ENCODE data around the gene CSDE1.

CSDE1 gene

DNA sequence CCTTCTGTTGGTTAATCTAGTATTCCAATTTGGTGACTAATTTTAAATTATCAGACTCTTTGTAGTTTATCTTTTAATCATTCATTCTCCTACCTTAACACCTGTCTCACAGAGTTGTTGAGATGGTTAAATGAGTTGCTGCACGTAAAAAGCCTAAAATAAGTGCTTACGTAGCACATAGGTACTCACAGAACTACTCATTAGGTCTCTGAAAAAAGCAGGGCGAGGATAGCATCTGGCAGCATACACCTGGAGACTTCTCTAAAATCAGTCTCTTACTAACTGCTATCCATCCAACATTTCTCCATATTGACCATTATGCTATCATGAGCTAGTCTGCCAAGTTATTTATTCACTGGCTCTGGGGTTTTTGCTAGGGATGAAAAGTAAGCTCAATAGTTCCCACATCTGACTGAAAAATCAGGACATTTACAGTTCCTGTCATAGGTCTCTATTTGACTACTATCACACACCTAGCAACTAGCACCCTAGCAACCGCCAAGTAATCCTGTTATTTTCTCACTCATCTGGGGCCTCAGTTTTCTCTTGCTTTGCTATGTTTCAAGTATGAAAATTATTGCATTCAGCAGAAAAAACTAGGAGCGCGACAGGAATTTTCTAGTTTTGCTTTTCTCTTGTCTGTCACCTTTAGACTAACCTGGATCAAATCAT, 11.2 kb downstream of the CSDE1 start:
- peak; percentile 10 for DNase-seq

DNA sequence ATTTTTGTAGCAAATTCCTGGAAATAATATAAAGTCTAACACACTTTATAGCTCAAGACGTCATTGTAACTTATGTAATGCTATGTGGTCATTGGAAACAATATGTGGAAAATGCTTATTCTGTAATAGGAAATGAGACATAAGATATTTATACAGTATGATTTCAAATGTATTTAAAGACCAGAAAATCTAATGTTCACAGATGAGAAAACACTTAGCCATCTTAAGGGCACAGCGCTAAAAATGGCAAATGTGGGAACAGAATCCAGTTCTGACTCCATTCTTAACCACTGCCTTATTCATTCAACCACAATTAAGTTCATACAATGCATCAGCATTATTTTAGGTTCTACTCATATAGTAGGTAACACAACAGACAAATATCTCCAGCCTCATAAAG, 12.5 kb downstream of the CSDE1 start:
- DNase-seq = no peak

DNA sequence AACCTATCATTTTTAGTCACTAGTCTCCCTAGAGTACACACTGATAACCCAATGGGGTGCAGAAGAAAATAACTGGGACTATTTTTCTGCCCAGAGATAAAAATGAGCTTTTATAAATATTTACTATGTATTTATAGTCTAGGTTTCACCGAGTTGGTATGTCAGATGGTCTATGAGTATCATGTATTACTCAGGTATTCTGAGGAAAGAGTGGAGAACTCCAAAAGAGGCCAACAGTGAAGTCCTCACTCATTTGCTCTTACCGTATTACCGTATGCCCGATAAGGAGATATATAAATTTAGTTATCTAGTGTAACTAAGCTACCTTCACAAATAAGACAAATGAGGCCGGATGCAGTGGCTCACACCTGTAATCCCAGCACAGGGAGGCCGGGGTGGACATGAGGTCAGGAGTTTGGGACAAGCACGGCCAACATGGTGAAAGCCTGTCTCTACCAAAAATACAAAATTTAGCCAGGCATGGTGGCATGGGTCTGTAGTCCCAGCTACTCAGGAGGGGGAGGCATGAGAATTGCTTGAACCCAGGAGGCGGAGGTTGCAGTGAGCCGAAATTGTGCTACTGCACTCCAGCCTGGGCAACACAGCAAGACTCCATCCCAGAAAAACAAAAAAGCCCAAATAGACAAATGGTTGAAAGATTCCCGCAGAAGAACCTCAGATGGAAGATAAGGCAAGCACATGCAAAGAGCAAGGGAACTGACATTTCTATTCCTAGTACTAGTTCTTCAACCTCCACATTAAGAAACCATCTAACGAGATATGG, 15.6 kb downstream of the CSDE1 start:
- no peak for DNase-seq

DNA sequence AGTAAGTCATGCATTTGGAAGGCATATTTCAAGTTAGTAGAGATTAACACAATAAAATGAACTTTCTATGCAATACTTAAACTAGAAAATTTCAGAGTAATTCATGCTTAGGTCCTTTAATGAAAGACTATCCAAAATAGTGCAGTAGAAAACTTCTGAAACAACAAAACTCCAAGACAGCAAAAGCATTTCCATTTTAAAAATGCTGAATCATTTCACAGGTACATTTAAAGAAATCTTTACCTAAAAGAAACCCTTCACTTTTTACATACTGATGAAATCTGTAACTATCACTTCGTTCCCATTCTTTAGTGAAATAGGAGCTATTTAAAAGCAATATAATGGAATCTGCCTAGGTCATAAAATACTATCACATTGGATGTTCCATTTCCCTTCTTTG, 17.5 kb downstream of the CSDE1 start:
- no peak for DNase-seq

DNA sequence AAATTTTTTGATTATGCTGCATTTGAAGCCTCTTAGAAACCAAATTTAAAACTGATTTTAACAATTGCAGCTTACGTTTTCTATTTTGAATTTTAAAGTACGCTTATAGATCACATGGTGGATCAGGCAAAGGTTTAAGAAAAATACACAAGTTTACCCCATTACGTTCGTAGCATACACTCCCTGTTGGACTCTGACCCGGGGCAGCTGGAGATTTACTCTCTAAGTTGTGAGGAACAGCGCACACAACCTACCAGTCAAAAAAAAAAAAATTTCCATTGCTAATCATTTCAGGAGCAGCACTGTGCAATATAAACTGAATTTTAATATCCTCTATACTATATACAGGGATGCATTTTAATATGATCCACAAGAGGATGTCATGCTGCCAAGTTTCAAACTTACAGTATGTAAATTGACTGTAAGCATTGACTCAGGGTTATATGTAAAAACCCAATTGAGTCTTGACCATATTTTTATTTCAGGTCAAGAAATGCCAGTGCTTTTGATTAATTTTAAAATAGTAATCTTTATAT, 20.4 kb downstream of the CSDE1 start:
- no peak for DNase-seq

DNA sequence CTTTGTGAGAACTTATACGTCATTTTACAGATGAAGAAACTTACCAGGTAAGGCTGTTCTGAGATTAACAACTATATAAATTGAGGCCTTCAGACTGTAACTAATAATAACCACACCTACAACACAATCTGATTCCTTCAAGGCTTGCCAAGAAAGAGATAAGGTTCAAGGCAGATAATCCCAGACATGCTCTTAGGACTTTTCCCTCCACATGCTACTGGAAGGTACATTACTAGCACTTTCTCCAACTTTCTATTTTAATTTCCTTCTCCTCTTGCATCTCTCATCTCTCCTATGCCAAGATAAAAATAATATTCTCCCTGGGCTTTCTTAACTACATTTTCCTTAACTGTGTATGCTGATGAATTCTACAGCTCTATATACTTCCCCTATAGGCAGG, 22.3 kb downstream of the CSDE1 start:
- DNase-seq = no peak

DNA sequence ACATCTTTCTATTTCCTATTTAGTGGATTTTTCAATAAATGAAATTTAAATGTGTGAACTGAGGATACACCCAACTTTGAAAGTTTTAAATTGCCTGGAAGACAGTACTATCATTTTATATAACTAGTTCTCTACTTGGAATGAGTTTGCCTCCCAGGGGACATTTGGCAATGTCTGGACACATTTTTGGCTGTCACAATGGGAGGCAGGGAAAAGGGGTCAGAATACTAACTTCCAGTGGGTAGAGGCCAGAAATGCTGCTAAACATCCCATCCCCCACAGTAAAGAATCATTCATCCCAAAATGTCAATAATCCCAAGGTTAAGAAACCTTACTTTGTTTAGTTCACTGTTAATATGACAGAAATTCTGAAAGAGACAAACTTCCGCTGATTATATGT, 28.0 kb downstream of the CSDE1 start:
- no peak for DNase-seq

DNA sequence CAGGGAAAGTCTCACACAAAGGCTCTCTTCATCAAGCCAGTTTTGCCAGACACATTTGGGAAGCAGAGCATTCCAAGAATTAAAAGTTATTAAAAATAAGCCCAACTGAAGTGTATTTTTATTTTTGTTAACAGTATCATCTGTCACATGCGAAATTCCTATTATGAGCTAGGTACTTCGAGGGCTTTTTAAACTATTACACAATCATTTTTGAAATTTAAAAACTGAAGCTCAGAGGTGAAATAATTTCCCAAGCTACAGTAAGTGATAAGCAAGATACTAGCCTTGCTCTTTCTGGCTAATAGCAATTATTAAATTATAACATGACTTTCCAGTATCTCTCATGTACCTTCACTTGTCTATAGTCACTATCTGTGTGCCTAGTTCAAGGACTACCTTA, 29.2 kb downstream of the CSDE1 start:
- DNase-seq = no peak

DNA sequence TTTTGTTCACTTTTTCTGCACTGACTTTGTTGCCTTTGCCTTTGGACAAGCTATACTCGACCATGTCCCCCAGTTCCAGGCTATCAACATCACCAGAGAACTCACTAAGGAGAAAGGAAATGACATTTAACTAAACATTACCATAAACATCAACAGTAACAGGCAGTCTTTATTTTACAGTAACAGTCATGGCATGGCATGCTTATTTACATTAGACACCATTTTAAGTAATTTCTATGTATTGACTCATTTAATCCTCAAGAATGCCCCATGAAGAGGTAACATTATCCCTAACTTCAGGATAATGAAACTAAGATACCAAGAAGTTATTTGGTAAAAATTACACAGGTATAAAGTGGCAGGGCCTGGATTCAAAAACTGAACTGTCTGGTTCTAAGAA, 32.6 kb downstream of the CSDE1 start:
- DNase-seq = no peak

DNA sequence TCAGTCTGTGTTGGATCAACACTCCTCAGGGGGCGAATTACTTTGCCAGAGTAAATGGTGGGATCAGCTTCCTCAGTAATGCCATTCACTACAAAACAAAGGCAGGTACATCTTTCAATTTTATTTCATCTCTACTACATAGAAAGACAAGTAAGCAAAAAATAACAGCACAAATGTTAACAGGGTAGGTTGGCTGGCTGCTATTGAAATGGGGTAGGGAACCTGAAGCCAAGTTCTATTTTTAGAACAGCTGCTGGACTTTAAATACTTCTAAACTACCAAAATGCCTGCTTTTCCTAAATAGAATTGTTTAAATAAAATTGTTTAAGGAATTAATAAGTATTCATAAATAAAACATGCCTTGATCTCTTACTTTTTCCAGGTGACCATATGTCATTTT, 33.9 kb downstream of the CSDE1 start:
- DNase-seq = no peak

DNA sequence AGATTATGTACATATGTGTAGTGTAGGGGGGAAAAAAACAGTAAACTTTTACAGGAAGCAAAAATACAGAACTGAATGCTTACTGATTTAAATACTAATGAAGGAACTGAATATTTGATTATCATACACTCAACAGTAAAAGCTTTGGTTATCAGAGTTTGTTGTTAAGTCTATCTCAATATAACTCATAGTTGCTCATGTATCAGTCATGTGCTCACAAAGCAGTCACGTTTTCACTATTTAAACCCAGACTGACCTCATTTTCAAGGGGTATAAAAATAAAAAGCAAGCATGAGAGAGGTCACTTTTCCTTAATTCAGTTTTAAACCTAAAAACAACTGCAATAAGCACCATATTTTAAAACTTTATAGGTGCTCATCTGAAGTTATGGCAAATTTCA, 34.3 kb downstream of the CSDE1 start:
- no peak for DNase-seq

DNA sequence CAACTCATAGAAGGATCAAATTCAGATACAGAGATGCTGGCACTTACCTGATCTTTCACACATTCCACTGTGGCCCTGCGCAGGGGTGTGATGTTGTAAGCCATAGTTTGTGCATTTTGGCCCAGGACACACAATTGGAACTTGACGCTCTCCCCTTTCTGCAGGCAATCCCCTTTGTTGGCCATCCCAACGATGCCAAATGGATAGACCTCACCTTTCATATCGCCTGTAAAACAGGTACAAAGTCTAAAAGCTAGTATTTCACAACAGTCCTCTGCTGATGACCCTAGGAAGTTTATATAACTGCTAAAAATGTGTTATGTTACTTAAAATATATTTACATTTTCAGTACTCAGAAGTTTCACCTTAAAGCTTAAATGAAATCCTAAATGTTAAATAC, 37.3 kb downstream of the CSDE1 start:
- DNase-seq = no peak

DNA sequence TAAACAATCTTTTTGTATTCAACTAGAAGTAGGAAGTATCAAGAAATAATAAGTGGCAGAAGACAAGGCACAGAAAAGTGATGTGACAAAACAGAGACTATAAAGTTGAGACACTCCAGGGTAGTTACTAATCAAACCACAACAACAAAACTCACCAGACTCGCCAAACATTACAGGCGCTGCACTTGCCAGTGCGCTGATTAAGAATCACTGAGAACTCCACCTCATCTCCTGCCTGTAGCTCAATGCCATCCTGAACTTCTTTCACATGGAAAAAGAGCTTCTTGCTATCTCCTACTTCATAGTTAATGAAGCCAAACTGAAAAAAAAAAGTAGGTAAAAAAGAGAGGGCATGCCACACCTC, 38.4 kb downstream of the CSDE1 start:
- no peak for DNase-seq

DNA sequence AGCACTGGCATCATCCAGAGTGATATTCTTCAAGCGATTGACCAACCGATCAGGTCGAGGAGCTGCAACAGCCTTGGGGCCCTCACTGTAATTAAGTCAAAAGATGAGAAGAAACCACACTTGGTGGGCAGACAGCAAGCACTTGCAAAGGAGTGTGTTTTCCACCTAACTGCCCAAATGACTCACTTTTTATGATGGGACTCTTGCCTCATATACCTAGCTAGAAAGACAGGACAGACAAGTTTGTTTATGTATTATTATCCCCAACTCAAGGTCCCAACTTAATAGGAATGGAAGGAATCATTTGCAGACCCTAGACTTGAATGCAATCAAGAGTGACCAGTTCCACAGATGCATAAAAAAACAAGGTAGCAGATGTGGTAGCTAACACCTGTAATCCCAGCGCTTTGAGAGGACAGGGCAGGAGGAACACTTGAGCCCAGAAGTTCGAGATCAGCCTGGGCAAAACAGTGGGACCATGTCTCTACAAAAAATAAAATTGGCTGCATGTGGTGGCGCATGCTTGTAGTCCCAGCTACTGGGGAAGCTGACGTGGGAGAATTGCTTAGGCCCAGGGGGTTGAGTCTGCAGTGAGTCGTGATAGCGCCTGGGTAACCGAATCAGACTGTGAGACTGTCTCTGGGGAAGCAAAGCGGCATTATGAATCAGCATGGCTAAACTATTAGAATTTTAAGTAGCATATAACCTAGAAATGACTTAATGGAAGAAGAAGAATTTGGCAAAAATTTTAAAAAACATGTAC, 38.9 kb downstream of the CSDE1 start:
- DNase-seq = peak; percentile 36

DNA sequence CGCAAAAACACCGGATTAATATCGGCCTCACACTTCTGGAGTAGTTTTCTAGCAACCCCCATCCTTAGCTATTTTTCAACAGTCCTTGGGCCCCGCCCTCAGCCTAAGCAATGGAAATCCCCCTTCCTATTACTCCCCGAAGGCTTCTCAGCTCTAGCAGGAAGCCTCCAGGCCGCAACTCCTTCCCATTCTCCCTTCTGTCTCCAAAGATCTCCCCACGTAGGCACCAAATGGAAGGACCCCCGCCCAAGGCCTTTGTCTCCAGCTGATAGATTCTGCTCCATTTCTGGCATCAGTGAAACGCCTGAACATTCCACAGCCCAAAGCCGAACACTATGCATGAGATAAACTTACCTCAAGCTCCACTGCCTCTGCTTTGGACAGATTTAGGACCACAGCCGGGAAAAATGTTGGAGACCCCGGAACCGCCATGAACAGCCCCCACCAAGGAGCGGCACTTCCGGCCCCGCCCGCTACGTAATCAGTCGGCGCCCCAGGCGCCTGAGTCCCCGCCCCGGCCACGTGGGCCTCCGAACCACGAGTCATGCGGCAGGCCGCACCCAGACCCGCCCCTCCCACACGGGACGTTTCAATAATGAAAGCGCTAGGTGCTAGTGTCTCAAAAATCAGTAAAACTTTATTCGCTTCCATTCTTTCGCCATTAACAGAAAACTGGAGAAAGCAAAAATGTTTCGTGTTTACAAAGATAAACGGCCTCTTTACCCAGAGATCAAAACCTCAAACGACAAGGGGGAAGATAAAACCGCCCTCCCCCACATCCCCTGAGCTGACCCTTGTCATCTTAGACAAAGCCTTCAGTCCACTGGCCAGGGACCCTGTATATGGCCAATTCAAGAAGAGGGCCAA, 41.2 kb downstream of the CSDE1 start, which contains the start of gene NRAS:
Gene NRAS (minus strand): TSS at position 468 of the 867 bp plus-strand sequence. CDS start 611 bp downstream, outside the sequence.
- DNase-seq = peak; percentile 96

DNA sequence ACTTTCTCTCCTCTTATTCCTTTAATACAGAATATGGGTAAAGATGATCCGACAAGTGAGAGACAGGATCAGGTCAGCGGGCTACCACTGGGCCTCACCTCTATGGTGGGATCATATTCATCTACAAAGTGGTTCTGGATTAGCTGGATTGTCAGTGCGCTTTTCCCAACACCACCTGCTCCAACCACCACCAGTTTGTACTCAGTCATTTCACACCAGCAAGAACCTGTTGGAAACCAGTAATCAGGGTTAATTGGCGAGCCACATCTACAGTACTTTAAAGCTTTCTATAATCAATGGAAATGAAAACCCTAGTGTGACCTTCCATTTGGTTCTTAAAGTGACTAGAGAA, 41.9 kb downstream of the CSDE1 start:
- DNase-seq = no peak

DNA sequence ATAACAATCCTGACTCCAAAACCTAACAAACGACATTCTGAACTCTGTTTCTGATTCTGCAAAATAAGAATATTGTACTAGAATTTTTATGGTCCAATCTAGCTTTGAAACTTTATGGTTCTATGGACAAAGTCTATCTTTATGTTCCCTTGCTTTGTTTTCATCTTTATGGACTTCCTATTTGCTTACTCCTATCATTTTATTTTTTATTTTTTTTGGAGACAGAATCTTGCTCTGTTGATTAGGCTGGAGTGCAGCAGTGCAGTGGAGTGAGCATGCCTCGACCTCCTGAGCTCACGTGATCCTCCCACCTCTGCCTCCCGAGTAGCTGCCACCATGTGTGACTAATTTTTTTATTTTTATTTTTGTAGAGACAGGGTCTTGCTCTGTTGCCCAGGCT, 44.8 kb downstream of the CSDE1 start:
- DNase-seq = no peak

DNA sequence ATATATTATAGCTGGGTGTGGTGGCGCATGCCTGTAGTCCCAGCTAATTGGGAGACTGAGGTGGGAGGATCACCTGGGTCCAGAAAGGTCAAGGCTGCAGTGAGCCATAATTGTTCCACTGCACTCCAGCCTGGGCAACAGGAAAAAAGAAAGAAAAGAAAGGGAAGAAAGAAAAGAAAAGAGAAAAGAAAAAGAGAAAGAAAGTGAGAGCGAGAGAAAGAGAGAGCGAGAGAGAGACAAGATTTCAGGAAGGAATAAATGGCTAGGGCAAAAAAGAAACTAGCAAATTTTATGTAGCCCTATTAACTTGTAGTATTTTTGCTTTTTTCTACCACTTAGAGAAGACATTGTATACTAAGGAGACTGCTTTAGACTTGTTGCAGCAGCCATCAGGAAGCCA, 47.4 kb downstream of the CSDE1 start:
- no peak for DNase-seq

DNA sequence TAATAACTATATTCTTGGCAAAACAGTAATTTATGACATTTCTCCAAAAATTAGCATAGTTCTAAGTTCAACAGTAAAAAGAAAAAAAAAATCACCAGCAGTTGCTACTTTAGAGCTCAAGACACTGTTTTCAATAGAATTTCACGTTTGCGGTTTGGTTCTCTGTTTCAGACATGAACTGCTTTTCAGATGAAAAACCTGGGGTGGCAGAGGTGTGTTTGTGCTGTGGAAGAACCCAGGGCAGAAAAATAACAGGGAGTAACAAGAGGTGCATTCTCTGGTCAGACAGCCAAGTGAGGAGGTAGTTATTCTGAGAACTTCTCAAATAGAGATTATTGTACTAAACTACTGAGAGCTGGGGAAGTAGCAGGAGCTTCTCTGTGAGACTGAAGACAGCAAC, 50.2 kb downstream of the CSDE1 start:
- no peak for DNase-seq

DNA sequence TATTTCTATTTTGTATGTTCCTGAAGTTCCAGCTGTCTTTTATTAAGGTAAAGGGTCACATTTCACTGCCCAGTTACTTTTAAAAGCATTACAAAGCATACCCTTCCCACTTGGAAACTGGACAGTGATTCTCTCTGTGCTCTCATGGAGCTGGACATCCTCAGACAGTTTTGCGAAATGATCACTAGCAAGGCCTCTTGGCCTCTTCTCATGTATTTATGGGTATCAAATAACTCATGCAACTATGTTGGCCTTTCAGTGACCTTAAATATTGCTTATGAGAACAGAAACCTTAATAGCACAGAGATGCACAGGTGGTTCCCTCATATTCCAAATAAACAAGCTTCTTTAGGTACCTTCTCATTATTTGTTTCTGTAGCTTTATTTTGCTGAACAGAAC, 54.5 kb downstream of the CSDE1 start:
- no peak for DNase-seq

DNA sequence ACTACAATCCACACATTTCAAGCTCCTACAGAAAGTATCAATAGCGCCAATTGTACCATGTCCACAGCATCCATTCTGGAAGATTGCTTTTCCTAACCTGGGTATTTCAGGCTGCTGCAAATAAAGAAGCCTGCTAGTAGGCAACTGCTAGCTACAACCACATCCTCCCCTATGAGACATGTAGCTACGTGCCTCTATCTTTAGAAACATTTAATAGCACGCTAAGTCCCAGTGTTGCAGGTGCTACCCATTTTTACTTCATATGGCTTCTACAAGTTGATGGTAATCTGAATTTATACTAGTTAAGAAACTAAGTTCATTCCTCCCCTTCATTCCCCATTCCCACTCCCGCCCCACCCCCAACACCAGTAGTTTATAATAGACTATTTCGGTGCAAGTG, 55.0 kb downstream of the CSDE1 start:
- DNase-seq = no peak

DNA sequence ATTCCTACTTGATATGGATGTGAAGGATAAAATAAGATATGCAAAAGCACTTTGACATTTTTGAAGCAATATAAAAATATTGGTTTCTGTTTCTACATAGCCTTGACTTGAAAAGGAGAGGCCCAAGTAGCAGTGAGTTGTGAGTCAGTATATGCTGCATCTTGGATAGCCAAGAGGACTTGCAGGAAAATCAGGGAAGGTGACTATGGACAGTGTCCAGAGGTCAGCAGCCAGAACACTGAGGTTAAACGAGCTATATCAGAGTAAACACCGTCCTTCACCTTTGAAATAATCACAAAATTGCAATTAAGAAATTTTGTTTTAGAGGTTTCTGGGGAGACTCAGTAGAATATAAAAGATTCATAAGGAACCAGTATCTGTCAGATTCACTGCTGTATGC, 55.9 kb downstream of the CSDE1 start:
- no peak for DNase-seq

Measured in stimulated activated CD4-positive, alpha-beta T cell treated with anti-CD3 and anti-CD28 coated beads, Interleukin-4, amount 100 ng/mL, for 24 hours (primary cell).